ENCODE data around the gene LPXN. TPM values are rescaled to one million over a fixed set of nuclear protein-coding genes. Genes with fewer than 3 reads are reported as not detected.

Gene LPXN
- total and polyA plus RNA-seq, 10 donors: 50.8 to 83.7 (median 65.5) TPM

- Histone ChIP-seq H3K4me1 (peaks cover 41 to 80% (median 76%) of the 10 kb centered on the region in 6 donors), H3K36me3 (peaks cover 0 to 8% (median 0%) of the 10 kb centered on the region in 6 donors), H3K27me3 (replicated peaks in 1 of 7) (no peaks in the 10 kb centered on the region), H3K4me3 (peak overlapping the region; percentile 81 to 99 (median 94)), H3K27ac (peak overlapping the region; percentile 98 to 100 (median 100)), H3K9me3 (no peaks in the 10 kb centered on the region)
- WGBS, 5 donors: 0 to 1% (median 1%) methylated on average over 33 of the region's 33 CpGs
- intact Hi-C loops (cut with DNase I; ENCODE audit: low total_unique reads): no loop called here
- peak; percentile 95 for DNase-seq
- TF ChIP-seq POLR2AphosphoS5 (IDR thresholded peaks at IDR 0.05) (peak in 1 of 3 donors; percentile 69), POLR2A (IDR thresholded peaks at IDR 0.05) (no peak), CTCF (IDR thresholded peaks at IDR 0.05 in 8 of 11, conservative IDR thresholded peaks at IDR 0.05 in 3 of 11) (peak in 1 of 11 experiments; percentile 7)
Measured at GRCh38 chr11:58578136-58578634, 2.5 kb upstream of the LPXN start.

GRCh38 chr11:58577555-58578135 lies 2.0 kb upstream of the LPXN start:
- Histone ChIP-seq H3K4me1 (peaks cover 35 to 80% (median 76%) of the 10 kb centered on the region in 6 donors), H3K9me3 (no peaks in the 10 kb centered on the region), H3K27ac (peak overlapping the region; percentile 98 to 100 (median 100)), H3K27me3 (replicated peaks in 1 of 7) (no peaks in the 10 kb centered on the region), H3K36me3 (peaks cover 0 to 8% (median 0%) of the 10 kb centered on the region in 6 donors), H3K4me3 (peak overlapping the region; percentile 81 to 99 (median 94))
- intact Hi-C loops (cut with DNase I; ENCODE audit: low total_unique reads): no loop called here
- WGBS, 5 donors: 0 to 1% (median 0%) methylated on average over 21 of the region's 21 CpGs
- DNase-seq: peak; percentile 91
- TF ChIP-seq POLR2A (IDR thresholded peaks at IDR 0.05): peak in 1 of 3 donors; percentile 75
- peak in 1 of 3 donors; percentile 92 for TF ChIP-seq POLR2AphosphoS5 (IDR thresholded peaks at IDR 0.05)
- TF ChIP-seq CTCF (IDR thresholded peaks at IDR 0.05 in 8 of 11, conservative IDR thresholded peaks at IDR 0.05 in 3 of 11): no peak

GRCh38 chr11:58576887-58577471 lies 1.3 kb upstream of the LPXN start:
- 28 to 37% (median 30%) methylated on average over 4 of the region's 4 CpGs for WGBS, 5 donors
- peak overlapping the region; percentile 98 to 100 (median 100) for H3K27ac ChIP-seq
- H3K4me3 ChIP-seq: peak overlapping the region; percentile 81 to 99 (median 94)
- TF ChIP-seq POLR2A (IDR thresholded peaks at IDR 0.05) (no peak), CTCF (IDR thresholded peaks at IDR 0.05 in 8 of 11, conservative IDR thresholded peaks at IDR 0.05 in 3 of 11) (peak in 1 of 11 experiments; percentile 13), POLR2AphosphoS5 (IDR thresholded peaks at IDR 0.05) (no peak)
- peaks cover 0 to 8% (median 0%) of the 10 kb centered on the region in 6 donors for H3K36me3 ChIP-seq
- intact Hi-C loops (cut with DNase I; ENCODE audit: low total_unique reads): no loop called here
- no peaks in the 10 kb centered on the region for H3K27me3 ChIP-seq (replicated peaks in 1 of 7)
- no peak for DNase-seq
- no peaks in the 10 kb centered on the region for H3K9me3 ChIP-seq
- peaks cover 31 to 80% (median 75%) of the 10 kb centered on the region in 6 donors for H3K4me1 ChIP-seq

- intact Hi-C loops (cut with DNase I; ENCODE audit: low total_unique reads): no loop called here
- TF ChIP-seq CTCF (IDR thresholded peaks at IDR 0.05 in 8 of 11, conservative IDR thresholded peaks at IDR 0.05 in 3 of 11) (no peak), POLR2AphosphoS5 (IDR thresholded peaks at IDR 0.05) (no peak), POLR2A (IDR thresholded peaks at IDR 0.05) (no peak)
- Histone ChIP-seq H3K36me3 (peaks cover 0 to 15% (median 5%) of the 10 kb centered on the region in 6 donors), H3K27ac (peak overlapping the region; percentile 98 to 100 (median 100)), H3K9me3 (no peaks in the 10 kb centered on the region), H3K4me3 (peak overlapping the region; percentile 29 to 81 (median 40)), H3K4me1 (peaks cover 13 to 80% (median 60%) of the 10 kb centered on the region in 6 donors), H3K27me3 (replicated peaks in 1 of 7) (no peaks in the 10 kb centered on the region)
- no peak for DNase-seq
Measured at GRCh38 chr11:58574881-58575280, 775 bp downstream of the LPXN start.

All from spleen (tissue), 11 donors.